Measurements from ENCODE around the gene NHSL2. TPM values are rescaled to one million over a fixed set of nuclear protein-coding genes. Genes with fewer than 3 reads are reported as not detected.

Gene NHSL2
- total and polyA plus RNA-seq, 7 donors, result 0.30 to 4.4 (median 1.9) TPM

- no peak for DNase-seq
- Histone ChIP-seq H3K4me3 (no peak overlapping the region), H3K27me3 (ENCODE audit: insufficient read depth in 3 of 3, low read length in 2 of 3) (peaks cover 0 to 14% (median 0%) of the 10 kb centered on the region in 3 donors), H3K9me3 (no peaks in the 10 kb centered on the region), H3K36me3 (ENCODE audit: insufficient read depth in 1 of 2, low read depth in 1 of 2) (no peaks in the 10 kb centered on the region), H3K27ac (no peak overlapping the region), H3K4me1 (no peaks in the 10 kb centered on the region)
- 83 to 90% (median 88%) methylated on average over 3 of the region's 3 CpGs for WGBS, 3 donors
- TF ChIP-seq CTCF (IDR thresholded peaks at IDR 0.05), result no peak
- intact Hi-C loops (cut with DNase I), result no loop called here
- no peak for ATAC-seq
Measured at GRCh38 chrX:72042852-72043248, 132.2 kb downstream of the NHSL2 start.

- Histone ChIP-seq H3K27me3 (ENCODE audit: insufficient read depth in 3 of 3, low read length in 2 of 3) (peaks cover 0 to 15% (median 0%) of the 10 kb centered on the region in 3 donors), H3K9me3 (no peaks in the 10 kb centered on the region), H3K36me3 (ENCODE audit: insufficient read depth in 1 of 2, low read depth in 1 of 2) (no peaks in the 10 kb centered on the region), H3K4me1 (no peaks in the 10 kb centered on the region), H3K4me3 (no peak overlapping the region), H3K27ac (no peak overlapping the region)
- WGBS, 3 donors, result 80 to 97% (median 96%) methylated on average over 4 of the region's 4 CpGs
- ATAC-seq (no peak), DNase-seq (no peak)
- no peak for TF ChIP-seq CTCF (IDR thresholded peaks at IDR 0.05)
- intact Hi-C loops (cut with DNase I), result no loop called here
Measured at GRCh38 chrX:72043636-72044035, 133.0 kb downstream of the NHSL2 start.

GRCh38 chrX:72045141-72045540, 134.5 kb downstream of the NHSL2 start:
- WGBS, 3 donors, result 29 to 80% (median 68%) methylated on average over 1 to 4 of the region's 4 CpGs
- H3K4me1 ChIP-seq, result no peaks in the 10 kb centered on the region
- intact Hi-C loops (cut with DNase I), result no loop called here

GRCh38 chrX:72045552-72046277, 135.1 kb downstream of the NHSL2 start:
- Histone ChIP-seq H3K36me3 (ENCODE audit: insufficient read depth in 1 of 2, low read depth in 1 of 2) (no peaks in the 10 kb centered on the region), H3K4me3 (no peak overlapping the region), H3K4me1 (no peaks in the 10 kb centered on the region), H3K27ac (no peak overlapping the region), H3K27me3 (ENCODE audit: insufficient read depth in 3 of 3, low read length in 2 of 3) (peaks cover 0 to 15% (median 0%) of the 10 kb centered on the region in 3 donors), H3K9me3 (no peaks in the 10 kb centered on the region)
- no peak for TF ChIP-seq CTCF (IDR thresholded peaks at IDR 0.05)
- DNase-seq, result no peak
- peak in 3 of 4 donors; percentile 49 to 67 (median 53) for ATAC-seq
- 59 to 67% (median 66%) methylated on average over 9 of the region's 9 CpGs for WGBS, 3 donors
- intact Hi-C loops (cut with DNase I), result no loop called here

More at GRCh38 chrX:72045141-72045540, 134.5 kb downstream of the NHSL2 start:
- Histone ChIP-seq H3K4me3 (no peak overlapping the region), H3K27ac (no peak overlapping the region), H3K9me3 (no peaks in the 10 kb centered on the region), H3K27me3 (ENCODE audit: insufficient read depth in 3 of 3, low read length in 2 of 3) (peaks cover 0 to 15% (median 0%) of the 10 kb centered on the region in 3 donors), H3K36me3 (ENCODE audit: insufficient read depth in 1 of 2, low read depth in 1 of 2) (no peaks in the 10 kb centered on the region)
- ATAC-seq (peak in 1 of 4 donors; percentile 34), DNase-seq (no peak)
- TF ChIP-seq CTCF (IDR thresholded peaks at IDR 0.05), result no peak
